HG03571 (cell line): ENCODE results near the gene PGAM1.
"Not testable (repeated sequence)": the region's sequence is repeated elsewhere in the genome, so short reads cannot be mapped to it uniquely, and the experiment has no call there.

Experiments used
- ATAC-seq: cut with Tn5 transposase; IDR thresholded peaks from one replicate; pipeline ENCODE4 v1.9.1; 2021; ENCODE audit not compliant: unreplicated experiment

Gene PGAM1

DNA sequence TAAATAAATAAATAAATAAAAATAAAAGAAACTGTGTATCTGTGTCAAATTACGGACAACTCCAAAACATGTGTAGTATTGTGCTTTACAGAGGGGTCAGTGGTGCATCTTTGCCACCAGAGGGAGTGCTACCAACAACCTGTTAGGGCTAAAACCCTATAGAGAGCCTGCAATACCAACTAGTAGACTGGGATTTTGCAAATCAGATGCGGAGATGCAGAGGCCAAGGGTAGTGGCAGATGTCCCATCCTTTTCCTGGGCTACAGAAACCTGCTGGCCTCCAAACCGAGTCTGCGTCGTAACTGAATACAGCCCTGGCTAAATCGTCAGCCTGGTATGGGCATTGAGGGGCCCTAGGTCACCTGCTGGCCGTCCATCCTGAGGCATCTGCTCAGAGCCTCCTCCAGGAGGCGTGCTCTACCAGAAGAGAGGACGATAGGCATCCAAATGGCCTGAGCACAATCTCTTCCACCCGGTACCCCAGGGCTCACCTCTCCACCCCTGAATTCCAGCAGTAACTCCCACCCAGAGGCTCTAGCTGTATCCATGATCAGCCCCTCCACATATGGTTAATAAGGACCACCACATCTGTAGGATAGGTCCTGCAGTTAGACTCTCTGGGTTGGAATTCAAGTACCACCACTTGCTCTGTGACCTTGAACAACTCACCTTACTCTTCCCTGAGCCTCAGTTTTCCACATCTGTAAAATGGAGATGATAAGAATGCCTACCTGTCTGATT lies 18.6 kb upstream of the PGAM1 start:
- peak; percentile 75 for ATAC-seq

DNA sequence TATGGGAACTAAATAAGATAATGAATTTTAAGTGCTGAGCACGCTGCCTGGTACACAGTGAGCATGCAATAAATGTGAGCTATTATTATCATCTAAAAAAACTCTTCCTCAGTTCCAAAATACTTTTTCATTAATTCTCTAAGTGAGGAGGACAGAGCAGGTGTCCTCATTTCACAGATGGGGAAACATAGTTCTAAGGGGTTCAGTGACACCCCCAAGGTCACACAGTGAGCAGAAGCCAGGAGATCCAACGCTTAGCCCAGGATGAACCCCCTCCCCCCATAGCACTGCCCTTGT lies 18.1 kb upstream of the PGAM1 start:
- ATAC-seq: no peak

DNA sequence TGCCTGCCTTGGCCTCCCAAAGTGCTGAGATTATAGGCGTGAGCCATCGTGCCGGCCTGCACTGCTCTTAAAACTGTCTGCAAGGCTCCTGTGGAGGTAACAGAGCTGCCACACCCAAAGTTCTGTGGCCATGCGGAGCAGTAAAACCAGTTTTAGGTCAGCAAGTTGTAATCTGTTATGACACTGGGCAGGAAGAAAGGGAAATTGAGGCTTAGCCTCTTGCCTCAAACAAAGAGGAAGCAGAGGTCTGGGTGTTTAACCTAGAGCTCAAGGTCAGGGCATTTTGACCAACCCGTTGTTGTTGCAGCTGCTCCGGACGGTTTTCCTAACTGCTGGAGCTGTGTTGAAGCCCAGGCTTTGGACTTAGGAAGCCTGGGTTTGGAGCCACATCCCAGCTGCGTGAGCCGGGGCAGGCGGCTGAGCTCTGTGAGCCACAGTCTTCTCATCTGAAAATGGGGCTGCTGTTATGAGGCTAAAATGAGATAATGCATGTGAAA lies 17.4 kb upstream of the PGAM1 start:
- no peak for ATAC-seq

DNA sequence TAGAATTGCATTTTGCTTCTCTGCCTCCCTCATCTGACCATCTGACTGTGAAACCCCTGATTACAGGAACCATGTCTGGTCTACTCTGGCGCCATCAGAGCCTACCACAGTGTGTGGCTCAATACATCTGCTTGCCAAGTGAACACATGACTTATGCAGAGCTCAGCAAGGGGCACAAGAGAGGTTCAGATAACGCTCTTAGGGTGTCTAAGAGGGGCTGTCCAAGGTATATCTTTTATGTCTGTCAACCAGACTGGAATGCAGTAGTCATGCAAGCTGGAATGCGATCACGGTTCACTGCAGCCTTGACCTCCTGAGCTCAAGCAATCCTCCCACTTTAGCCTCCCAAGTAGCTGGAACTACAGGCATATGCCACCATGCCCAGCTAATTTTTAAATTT lies 14.6 kb upstream of the PGAM1 start:
- ATAC-seq: no peak

DNA sequence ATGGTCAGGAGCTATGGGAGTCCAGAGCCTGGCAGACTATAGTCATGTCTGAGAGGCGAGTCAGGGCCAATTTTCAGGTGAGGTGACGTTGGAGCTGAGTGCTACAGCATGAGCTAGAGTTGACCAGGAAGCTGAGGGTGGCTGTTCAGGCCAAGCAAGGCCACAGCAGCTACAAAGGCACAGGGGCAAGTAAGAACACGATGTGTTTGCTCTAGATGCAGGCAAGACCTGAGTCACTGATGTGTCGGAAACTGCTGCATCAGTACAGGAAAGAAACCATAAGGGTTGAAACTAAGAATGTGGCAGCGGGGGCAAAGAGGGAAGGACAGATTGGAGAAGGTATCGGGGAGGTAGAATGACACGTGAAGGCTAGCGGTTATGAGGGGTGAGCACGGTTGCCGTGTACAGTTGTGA lies 13.1 kb upstream of the PGAM1 start:
- ATAC-seq: no peak

DNA sequence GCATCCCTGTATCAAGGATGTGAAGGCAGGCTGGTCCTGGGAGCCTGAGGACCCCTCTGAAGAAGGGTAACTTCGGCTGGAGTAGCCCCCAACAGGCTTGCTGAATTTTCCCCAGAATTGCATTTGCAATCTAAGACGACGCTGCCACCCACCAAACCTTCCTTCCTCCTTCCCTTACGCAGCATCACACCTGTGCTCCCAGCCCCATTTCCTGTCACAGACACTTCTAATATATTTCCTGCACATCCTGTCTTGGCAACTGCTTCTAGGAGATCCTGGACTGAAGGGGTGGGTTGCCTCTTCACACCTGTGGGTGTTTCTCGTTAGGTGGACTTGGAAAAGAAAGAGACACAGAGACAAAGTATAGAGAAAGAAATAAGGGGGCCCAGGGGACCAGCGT lies 9.4 kb upstream of the PGAM1 start:
- no peak for ATAC-seq

DNA sequence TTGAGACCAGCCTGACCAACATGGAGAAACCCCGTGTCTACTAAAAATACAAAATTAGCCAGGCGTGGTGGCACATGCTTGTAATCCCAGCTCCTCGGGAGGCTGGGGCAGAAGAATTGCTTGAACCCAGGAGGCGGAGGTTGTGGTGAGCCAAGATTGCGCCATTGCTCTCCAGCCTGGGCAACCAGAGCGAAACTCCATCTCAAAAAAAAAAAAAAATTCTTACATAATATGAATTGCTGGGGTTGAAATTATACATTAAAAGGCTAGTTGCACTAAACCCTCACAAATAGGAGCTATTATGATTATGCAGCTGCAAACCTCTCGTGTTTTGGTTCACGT lies 2.3 kb upstream of the PGAM1 start:
- not testable (repeated sequence) for ATAC-seq

DNA sequence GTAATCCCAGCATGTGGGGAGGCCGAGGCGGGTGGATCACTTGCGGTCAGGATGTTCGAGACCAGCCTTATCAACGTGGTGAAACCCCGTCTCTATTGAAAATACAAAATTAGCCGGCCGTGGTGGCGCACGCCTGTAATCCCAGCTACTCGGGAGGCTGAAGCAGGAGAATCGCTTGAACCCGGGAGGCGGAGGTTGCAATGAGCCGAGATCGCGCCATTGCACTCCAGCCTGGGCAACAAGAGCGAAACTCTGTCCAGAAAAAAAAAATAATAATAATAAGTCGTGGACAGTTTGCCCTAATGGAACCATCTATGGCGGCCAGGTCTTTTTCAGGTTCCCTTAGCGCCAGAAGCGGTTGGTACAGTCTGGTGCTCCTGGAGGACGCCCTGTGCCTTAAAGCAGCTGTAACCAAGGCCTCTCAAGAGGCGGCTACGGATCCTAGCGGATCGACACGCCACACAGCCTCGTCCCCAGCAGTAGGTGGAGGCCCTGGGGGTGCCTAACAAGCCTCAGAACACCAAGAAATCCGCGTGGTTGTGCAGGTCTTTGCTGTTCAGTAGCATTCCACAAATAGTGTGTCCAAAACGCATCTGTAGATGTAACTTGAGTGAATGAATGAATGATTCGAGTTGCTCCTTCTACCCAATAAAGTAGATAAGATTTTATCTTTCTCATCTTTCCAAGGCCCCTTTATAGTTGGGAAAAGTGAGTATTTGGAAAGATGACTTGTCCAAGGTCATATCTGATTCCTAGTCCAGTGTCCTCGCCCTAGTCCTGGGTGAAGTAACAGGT lies 982 bp downstream of the PGAM1 start:
- no peak for ATAC-seq

DNA sequence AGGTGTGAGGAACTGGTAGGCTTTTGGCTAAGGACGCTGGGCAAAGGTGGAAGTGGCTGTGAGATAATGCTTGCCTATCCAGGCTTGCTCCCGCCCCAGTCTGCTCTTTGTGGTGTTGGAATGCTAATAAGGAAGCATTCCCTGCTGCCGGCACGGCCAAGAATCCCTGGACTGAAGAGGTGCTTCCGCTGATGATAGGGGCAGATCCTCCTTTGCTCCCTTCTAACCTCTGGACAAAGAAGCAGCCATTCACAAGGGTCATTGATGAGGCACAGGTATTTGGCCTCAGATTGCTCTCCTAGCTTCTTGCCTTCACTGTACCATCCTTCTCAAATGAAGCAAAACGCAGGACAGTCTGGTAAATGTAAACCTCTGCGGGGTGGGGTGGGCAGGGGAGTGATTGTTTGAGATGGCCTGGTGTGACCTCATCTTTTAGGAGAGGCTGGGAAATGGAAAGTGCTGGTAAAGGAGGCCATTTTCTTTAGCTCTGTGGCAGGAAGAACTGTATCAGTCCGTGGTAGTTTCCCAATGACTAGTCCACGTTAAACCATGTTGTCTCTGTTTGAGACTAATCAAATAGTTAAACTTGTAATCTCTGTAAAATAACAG lies 1.7 kb downstream of the PGAM1 start:
- no peak for ATAC-seq

DNA sequence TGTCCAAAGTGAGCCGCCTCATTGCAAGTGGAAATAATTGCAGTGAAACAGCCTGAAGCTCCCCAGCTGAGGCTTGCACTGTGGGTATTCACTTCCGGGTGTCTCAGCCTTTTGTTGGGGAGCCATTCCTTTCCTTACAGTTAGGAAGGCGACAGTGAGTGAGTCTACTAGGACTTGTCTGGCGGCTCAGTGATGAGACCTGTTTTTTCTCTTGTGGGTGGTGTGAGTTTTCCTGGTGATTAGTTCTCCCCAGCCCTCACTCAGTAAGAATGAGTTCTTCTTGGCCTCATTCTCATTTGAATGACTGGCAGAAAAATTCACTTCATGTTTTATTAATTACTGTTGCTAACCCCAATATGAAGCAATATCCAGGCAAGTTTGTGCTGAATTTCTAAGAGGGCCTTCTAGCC lies 2.6 kb downstream of the PGAM1 start:
- no peak for ATAC-seq

DNA sequence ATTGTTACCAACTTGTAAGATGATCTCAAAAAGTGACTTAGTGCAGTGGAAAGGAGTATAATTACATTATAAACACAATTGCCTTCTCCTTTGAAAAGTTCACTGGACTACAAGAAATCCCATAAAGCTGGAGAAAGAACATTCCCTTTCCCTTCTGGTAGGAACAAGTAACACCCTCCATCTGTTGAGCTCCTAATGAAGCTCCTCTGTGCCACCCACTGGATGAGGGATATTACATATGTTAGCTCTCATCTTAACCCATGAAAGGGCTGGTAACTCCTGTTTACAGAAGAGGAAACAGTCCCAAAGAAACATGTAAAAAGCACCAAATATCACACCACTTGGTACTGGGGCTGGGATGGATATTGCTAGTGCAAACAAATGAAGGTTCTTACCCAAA lies 8.1 kb downstream of the PGAM1 start:
- no peak for ATAC-seq

DNA sequence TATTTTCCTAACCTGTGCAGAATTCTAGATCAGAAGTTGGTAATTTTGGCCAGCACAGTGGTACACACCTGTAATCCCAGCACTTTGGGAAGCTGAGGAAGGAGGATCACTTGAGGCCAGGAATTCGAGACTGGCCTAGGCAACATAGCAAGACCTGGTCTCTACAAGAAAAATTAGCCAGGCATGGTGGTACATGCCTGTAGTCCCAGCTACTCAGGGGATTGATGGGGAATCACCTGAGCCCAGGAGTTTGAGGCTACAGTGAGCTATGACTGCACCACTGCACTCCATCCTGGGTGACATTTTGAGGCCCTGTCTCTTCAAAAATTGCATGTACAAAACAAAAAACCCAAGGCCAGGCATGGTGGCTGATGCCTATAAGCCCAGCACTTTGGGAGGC lies 8.6 kb downstream of the PGAM1 start:
- ATAC-seq: no peak

DNA sequence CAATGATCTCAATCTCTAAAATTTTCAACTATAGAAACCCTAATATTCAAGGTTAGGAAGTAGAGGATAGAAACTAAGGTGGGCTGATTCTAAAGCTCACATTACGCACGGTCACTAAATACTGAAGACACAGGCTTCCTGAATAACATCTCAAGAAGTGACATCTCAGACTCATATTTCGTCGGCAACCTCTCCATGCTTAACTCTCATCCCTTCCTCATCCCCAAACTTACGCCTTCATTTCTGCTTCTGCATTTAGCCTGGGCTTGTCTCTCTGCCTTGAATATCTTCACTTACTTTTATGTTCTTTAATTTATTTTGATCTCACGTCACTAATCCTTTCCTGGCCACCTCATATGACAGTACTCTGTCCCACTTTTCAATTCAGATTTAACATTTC lies 9.2 kb downstream of the PGAM1 start:
- no peak for ATAC-seq

DNA sequence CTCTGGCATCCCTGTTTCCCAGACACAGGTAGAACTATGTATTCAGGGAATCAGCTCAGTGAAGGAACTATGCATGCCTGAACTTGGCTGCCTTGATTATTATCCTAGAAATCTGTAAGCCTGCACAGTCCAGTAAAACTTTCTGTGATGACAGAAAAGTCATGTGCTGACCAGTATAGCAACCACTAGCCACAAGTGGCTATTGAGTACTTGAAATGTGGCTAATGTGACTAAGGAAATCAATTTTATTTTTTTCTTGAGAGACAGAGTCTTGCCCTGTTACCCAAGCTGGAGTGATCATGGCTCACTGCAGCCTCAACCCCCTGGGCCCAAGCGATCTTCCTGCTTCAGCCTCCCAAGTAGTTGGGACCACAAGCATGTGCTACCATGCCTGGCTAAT lies 16.3 kb downstream of the PGAM1 start:
- no peak for ATAC-seq

DNA sequence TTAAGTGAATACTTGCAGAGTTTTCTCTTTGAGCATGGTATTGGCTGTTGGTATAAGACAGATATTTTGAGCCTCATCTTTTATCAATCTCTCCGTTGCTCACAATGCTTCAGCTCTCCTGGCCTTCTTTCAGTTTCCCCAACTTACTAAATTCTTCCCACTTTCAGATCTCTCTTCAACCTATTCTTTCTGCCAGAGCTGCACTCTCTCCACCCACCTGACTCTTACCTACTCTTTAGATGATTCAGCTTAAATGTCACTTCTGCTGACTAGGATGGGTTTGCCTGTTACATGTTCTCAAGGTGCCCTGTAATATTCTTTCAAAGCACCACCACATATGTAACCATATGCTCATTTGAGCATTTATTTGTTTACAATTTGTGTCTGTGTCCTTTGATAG lies 18.2 kb downstream of the PGAM1 start:
- no peak for ATAC-seq

DNA sequence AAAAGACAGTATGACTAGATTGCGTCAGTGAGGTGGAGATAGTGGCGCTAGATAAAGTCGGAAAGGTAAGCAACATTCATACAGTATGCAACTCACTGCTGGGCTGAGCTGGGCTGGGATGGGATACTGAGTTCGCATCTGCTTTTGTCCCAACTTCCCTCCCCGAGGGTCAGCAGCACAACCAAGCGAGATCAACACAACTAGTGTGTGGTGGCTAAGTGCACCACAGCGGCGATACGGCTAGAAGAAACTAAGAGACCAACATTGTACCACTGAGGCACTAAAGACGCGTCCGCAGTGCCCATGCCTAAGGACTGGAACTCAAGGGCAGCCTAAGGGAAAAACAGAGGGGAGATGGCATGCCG lies 19.3 kb downstream of the PGAM1 start:
- no peak for ATAC-seq

DNA sequence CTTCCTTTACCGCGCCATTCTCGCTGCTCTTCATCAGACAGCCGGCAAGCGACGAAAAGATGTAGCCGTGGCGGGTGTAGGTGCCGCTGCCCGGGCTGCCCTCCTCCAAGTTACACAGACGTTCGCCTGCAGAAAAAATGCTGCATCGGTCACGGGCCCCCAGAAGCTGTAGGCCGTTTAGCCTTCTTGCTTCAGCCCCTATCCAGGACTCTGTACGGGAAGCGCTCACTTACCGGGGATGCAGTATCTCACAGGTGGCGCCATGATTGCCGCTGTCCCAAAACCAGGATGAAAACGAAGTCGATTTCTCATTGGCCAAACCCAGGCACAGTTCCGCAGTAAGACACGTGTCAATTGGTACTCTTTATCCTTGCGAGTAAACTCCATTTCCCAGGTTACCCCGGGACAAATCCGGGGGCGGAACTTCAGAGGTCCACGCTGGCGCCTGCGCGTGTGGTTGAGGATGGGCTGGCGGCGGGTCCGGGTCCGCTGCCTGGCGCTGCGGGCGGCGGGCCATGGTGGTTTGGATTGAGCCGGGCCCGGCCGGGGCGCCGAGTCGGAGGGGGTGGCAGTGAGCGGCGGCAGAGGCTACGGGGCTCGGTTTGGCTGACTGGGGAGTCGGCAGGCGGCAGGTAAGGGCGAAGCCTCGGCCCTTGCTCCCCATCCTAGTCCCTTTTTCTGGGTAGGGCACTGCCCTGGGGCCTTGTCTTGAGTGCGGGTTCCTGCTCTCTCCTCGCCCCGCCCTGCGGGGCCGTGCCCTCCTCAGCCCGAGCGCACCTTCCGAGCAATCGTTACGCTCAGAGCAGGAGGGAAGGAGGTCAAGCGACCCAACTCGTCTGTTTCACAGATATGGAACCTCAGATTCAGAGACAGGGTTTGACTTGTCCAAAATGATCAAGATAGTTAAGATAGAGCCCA lies 20.0 kb downstream of the PGAM1 start, which contains the start of the genes EXOSC1 and ZDHHC16:
TSS of gene EXOSC1 (minus strand) at position 285 of the 918 bp plus-strand sequence. CDS start at position 264, 21 bp downstream.
TSS of gene ZDHHC16 (plus strand) at position 454 of the 918 bp plus-strand sequence. CDS start 5,501 bp downstream, outside the sequence.
- ATAC-seq: peak; percentile 96

DNA sequence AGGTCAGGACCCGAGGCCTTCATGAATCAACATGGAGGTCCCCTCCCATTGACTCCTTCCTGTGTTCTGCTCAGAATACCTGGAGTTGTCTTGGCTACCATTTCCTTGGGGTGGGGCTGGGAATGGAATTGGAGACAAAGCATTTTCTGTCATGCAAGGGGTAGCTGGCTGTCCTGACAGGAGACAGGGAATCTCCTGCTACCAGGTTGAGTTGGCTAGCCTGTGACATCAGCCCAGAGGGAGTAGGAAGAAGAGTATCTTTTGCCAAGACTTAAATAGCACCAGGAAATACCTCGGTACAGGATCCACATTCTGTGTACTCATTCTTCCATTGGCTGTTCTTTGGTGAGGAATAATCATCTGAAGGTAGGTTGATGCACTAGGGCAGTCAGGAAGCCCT lies 24.8 kb downstream of the PGAM1 start:
- ATAC-seq: no peak

DNA sequence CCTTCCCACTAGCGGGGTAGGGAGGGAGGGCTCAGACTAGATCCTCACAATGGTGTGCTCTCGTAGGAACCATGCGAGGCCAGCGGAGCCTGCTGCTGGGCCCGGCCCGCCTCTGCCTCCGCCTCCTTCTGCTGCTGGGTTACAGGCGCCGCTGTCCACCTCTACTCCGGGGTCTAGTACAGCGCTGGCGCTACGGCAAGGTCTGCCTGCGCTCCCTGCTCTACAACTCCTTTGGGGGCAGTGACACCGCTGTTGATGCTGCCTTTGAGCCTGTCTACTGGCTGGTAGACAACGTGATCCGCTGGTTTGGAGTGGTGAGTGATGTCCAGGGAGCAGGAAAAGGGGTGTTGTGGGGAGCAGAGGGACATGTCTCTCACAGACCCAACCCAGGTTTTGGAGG lies 25.6 kb downstream of the PGAM1 start:
- no peak for ATAC-seq

DNA sequence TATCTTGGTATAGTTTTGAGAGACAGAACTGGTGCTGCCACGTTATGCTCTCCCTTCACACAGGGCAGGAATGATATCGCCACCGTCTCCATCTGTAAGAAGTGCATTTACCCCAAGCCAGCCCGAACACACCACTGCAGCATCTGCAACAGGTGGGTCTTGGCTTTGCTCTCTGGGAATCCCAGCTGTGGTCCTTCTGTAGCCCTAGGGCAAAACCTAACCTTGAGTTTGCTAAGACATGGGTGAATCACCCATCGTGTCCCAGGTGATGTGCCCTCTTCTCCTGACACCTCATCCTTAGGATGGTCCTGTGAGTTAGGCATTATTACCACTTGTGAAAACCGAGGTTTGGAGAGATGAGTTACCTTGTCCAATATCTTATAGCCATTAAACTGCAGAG lies 26.4 kb downstream of the PGAM1 start:
- no peak for ATAC-seq
